Measurements from ENCODE around the gene BCAS3.
"Not testable (repeated sequence)": the region's sequence is repeated elsewhere in the genome, so short reads cannot be mapped to it uniquely, and the experiment has no call there.

DNA sequence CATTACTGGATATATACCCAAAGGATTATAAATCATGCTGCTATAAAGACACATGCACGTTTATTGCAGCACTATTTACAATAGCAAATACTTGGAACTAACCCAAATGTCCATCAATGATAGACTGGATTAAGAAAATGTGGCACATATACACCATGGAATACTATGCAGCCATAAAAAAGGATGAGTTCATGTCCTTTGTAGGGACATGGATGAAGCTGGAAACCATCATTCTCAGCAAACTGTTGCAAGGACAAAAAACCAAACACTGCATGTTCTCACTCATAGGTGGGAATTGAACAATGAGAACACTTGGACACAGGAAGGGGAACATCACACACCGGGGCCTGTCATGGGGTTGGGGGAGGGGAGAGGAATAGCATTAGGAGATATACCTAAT lies 137.3 kb downstream of the BCAS3 start:
- TF ChIP-seq, protein P1, sequence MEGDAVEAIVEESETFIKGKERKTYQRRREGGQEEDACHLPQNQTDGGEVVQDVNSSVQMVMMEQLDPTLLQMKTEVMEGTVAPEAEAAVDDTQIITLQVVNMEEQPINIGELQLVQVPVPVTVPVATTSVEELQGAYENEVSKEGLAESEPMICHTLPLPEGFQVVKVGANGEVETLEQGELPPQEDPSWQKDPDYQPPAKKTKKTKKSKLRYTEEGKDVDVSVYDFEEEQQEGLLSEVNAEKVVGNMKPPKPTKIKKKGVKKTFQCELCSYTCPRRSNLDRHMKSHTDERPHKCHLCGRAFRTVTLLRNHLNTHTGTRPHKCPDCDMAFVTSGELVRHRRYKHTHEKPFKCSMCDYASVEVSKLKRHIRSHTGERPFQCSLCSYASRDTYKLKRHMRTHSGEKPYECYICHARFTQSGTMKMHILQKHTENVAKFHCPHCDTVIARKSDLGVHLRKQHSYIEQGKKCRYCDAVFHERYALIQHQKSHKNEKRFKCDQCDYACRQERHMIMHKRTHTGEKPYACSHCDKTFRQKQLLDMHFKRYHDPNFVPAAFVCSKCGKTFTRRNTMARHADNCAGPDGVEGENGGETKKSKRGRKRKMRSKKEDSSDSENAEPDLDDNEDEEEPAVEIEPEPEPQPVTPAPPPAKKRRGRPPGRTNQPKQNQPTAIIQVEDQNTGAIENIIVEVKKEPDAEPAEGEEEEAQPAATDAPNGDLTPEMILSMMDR (IDR thresholded peaks at IDR 0.05; ENCODE audit: insufficient read depth, low read depth, low read length) = not testable (repeated sequence)
- not testable (repeated sequence) for TF ChIP-seq EZH2 (IDR thresholded peaks at IDR 0.05; ENCODE audit: insufficient read depth, low read length)
